GM12878 (cell line): ENCODE data around the gene CETN2. TPM values are rescaled to one million over a fixed set of nuclear protein-coding genes. Genes with fewer than 3 reads are reported as not detected.
A peak's percentile ranks its signal among the peaks of the same experiment; 100 is the strongest.

Source experiments
- BCL3 ChIP-seq: IDR thresholded peaks from 2 replicates; pipeline ENCODE4 v1.6.1; 2011; ENCODE audit warnings: borderline replicate concordance, low read depth, mild to moderate bottlenecking, moderate library complexity, low read length; ENCODE audit not compliant: insufficient read depth, poor library complexity, severe bottlenecking
- CEBPB ChIP-seq, 2 experiments: fragments of 150-350 bp in 1 of 2; IDR thresholded peaks; 2 replicates each; pipeline ENCODE4 v1.6.1; 2012 to 2014; ENCODE audit warnings: low read depth in 2 of 2, low read length in 2 of 2, borderline replicate concordance in 1 of 2, inconsistent platforms in 1 of 2
- DPF2 ChIP-seq: fragments of 450-650 bp; IDR thresholded peaks from 2 replicates; pipeline ENCODE4 v1.6.1; 2017; ENCODE audit warnings: mild to moderate bottlenecking
- E2F8 ChIP-seq: fragments of 450-650 bp; IDR thresholded peaks from 2 replicates; pipeline ENCODE4 v1.6.1; 2018; ENCODE audit warnings: mild to moderate bottlenecking, low read depth, moderate library complexity; ENCODE audit not compliant: partially characterized antibody
- EP300 ChIP-seq, 2 experiments: fragments of 150-350 bp in 1 of 2; IDR thresholded peaks; 2 replicates each; pipeline ENCODE4 v1.6.1; 2011 to 2012; ENCODE audit warnings: low read depth in 2 of 2, low read length in 2 of 2, borderline replicate concordance in 1 of 2, improper control_type of control experiment in 1 of 2, inconsistent platforms in 1 of 2; ENCODE audit not compliant: control insufficient read depth in 1 of 2
- ESRRA ChIP-seq: IDR thresholded peaks from 2 replicates; pipeline ENCODE4 v1.6.1; 2012; ENCODE audit warnings: mild to moderate bottlenecking, low read length, improper control_type of control experiment
- GATAD2B ChIP-seq: fragments of 450-650 bp; conservative IDR thresholded peaks from 2 replicates; pipeline ENCODE4 v1.6.1; 2017; ENCODE audit warnings: low read depth, mild to moderate bottlenecking, moderate library complexity
- IKZF1 ChIP-seq: fragments of 450-650 bp; conservative IDR thresholded peaks from 2 replicates; pipeline ENCODE4 v1.6.1; 2017; ENCODE audit warnings: antibody characterized with exemption, mild to moderate bottlenecking
- MAX ChIP-seq: IDR thresholded peaks from 2 replicates; pipeline ENCODE4 v1.6.1; 2012; ENCODE audit warnings: low read depth, low read length, improper control_type of control experiment
- PAX8 ChIP-seq: fragments of 450-650 bp; IDR thresholded peaks from 2 replicates; pipeline ENCODE4 v1.6.1; 2017; ENCODE audit warnings: mild to moderate bottlenecking, moderate library complexity
- POU2F2 ChIP-seq: IDR thresholded peaks from 3 replicates; pipeline ENCODE4 v1.6.1; 2011; ENCODE audit warnings: low read depth, mild to moderate bottlenecking, low read length, borderline replicate concordance
- RB1 ChIP-seq: fragments of 450-650 bp; formaldehyde crosslinking; IDR thresholded peaks from 2 replicates; pipeline ENCODE4 v1.6.1; 2017; ENCODE audit warnings: mild to moderate bottlenecking, borderline replicate concordance
- RCOR1 ChIP-seq: conservative IDR thresholded peaks from 2 replicates; pipeline ENCODE4 v1.6.1; 2012; ENCODE audit warnings: low read depth, low read length, improper control_type of control experiment
- TAF1 ChIP-seq: IDR thresholded peaks from 2 replicates; pipeline ENCODE4 v1.6.1; 2011; ENCODE audit warnings: mild to moderate bottlenecking, low read depth, low read length, borderline replicate concordance
- TARDBP ChIP-seq: IDR thresholded peaks from 2 replicates; pipeline ENCODE4 v1.6.1; 2016; ENCODE audit warnings: borderline replicate concordance
- YY1 ChIP-seq: IDR thresholded peaks from 2 replicates; pipeline ENCODE4 v1.6.1; 2011; ENCODE audit warnings: low read depth, mild to moderate bottlenecking, low read length
- ZBTB33 ChIP-seq: fragments of 450-650 bp; IDR thresholded peaks from 2 replicates; pipeline ENCODE4 v1.6.1; 2017; ENCODE audit warnings: mild to moderate bottlenecking
- ZNF687 ChIP-seq: fragments of 450-650 bp; IDR thresholded peaks from 2 replicates; pipeline ENCODE4 v1.6.1; 2017; ENCODE audit warnings: mild to moderate bottlenecking, moderate library complexity
- polyA plus RNA-seq, 11 experiments: library from polyadenylated mRNA; depleted of rRNA in 4 of 11; unstranded in 6 of 11; stranded (reverse) in 5 of 11; fragments of >200 nt; fragmentation: Nextera tagmentation in 4 of 11; fragmentation: Illumina TruSeq in 1 of 11; extraction: Ambion mirVana in 4 of 11; extraction: Trizol in 1 of 11; gene quantifications; 1 replicate in 1 of 11; 2 replicates in 10 of 11; pipeline versions ENCODE4 v1.2.1 to v1.2.3, GENCODE V29; 2011 to 2016; ENCODE audit warnings: inconsistent platforms in 2 of 11, missing spikeins in 2 of 11, low read depth in 1 of 11
- total RNA-seq, 4 experiments: library from RNA; depleted of rRNA in 3 of 4; stranded (reverse); fragments of >200 nt in 3 of 4; fragmentation: Illumina TruSeq in 1 of 4; extraction: Trizol in 1 of 4; gene quantifications; 2 replicates each; pipeline versions ENCODE4 v1.2.1 to v1.2.3, GENCODE V29; 2013 to 2021

CETN2 gene
- total and polyA plus RNA-seq, 10 of the 15 experiments (the other 5 are each of a cell fraction or from before 2014, with no cell fraction given): 12.0 to 30.3 (median 20.0) TPM

- TF ChIP-seq E2F8 (no peak), MAX (no peak), TAF1 (0 out of 2 replicates have a peak, but pooled peaks have one; percentile 60), CEBPB (IDR thresholded peaks at IDR 0.05; ENCODE audit: borderline replicate concordance in 1 of 2, low read depth in 2 of 2, low read length in 2 of 2) (no peak), YY1 (0 out of 2 replicates have a peak, but pooled peaks have one; percentile 5), POU2F2 (no peak), ZBTB33 (no peak), RB1 (no peak), EP300 (IDR thresholded peaks at IDR 0.05; ENCODE audit: borderline replicate concordance in 1 of 2, control insufficient read depth in 1 of 2, low read depth in 2 of 2, low read length in 2 of 2) (no peak), PAX8 (no peak), DPF2 (no peak), RCOR1 (no peak), BCL3 (no peak), TARDBP (no peak), ESRRA (no peak), GATAD2B (no peak), ZNF687 (no peak), IKZF1 (no peak)
These were observed at the start of gene CETN2, which contains the start of gene NSDHL (continued) for GRCh38 chrX:152830312-152831305.
